CD4-positive, alpha-beta T cell treated with Interleukin-2 at 100 ng/mL for 4 hours (primary cell): ENCODE measurements around the gene WDR54.
"Not testable (repeated sequence)": the region's sequence is repeated elsewhere in the genome, so short reads cannot be mapped to it uniquely, and the experiment has no call there.

ENCODE experiments used
- DNase-seq: peaks from one replicate; pipeline ENCODE4 v3.0.0-alpha.2; 2020; ENCODE audit warnings: low spot score

The WDR54 gene

DNA sequence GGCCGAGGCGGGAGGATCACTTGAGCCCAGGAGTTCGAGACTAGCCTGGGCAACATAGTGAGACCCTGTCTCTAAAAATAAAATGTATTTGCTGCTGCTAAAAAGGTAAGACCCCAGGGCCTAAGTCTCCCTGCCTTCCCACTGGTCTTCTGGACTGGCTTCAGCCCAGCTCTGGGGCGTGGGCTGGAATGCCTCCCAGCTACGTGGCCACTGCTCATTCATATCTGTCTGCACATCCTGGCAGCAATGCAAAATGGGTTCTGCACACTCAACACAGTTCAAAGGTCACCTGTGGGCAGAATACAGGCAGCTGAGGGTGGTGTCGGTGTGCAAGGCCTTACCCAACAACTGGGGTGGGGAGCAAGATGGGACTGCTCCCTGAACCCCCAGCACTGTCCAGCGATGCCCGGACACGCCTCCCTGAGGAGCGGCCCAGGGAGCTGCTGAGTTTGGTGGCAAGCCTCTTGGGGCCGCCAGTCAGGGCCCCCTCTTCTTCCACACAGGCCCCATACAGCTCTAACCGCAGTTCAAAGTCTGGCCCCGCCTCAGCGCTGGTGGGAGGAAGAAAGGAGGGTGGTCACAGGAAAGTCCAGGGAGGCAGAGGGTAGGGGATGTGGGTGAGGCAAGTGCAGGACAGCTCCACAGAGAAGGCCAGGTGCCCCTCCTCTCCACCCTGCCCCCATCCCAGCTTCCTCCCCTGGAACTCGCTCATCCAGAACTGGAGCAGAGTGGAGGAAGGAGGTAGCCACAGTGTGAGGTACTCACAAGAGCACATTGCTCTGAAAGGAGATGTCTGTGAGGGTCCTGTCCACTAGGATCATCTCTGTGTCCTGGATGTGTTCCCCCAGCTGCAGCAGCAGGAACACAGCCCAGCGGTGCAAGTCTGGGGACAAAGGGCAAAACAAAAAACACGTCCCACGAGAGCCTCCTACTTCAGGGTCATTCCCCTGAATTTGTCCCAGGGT, 8.2 kb downstream of the WDR54 start:
- no peak for DNase-seq

DNA sequence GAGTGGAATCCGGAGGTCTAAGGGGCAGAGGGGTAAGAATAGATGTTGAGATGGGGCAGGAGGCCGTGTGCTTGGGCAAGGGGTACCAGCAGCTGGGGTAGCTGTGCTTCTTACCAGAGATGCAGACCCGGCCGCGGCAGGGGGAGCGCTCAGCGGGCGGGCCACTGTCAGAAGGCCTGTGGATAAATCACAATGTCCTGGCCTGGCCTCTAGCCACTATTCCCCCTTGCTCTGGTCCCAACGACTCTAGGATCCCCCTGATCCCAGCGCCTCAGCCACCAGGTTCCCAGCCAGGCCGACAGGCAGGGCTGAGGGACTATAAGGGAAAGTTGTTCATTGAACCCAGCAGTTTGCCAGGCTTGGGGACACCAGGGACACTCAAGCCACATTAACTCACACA, 9.0 kb downstream of the WDR54 start:
- DNase-seq: no peak

DNA sequence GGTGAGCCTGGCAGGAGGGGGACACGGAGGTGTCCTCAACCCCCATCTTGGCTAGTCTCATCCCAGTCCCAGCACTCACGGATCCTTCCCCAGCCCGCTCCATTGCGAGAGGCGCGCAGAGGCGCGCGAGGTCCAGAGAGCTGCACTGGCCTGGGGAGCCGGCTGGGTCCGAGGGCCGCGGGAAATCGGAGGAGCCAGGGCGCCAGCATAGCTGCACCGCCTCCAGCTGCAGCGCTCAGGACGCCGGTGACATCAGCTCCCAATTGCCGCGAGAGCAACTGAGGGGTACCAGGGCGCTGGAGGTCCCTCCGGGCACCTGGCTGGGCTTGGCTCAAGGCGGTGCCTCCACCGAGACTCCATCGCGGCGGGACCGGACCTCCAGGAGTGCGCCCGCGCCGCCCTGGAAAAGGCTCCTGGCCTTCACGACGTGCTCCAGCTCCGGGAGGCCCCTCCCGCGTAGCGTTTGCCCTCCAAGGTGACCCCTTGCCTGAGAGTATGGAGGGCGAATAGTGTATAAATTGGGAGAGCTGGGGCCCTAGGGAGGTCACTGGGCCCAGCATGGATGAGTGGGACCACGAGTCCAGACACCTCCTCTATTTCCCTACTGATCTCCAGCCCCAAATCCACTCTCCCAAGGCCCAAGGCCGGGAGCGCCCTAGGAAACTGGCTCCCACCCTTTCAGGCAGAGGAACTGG, 14.7 kb downstream of the WDR54 start:
- DNase-seq: no peak

DNA sequence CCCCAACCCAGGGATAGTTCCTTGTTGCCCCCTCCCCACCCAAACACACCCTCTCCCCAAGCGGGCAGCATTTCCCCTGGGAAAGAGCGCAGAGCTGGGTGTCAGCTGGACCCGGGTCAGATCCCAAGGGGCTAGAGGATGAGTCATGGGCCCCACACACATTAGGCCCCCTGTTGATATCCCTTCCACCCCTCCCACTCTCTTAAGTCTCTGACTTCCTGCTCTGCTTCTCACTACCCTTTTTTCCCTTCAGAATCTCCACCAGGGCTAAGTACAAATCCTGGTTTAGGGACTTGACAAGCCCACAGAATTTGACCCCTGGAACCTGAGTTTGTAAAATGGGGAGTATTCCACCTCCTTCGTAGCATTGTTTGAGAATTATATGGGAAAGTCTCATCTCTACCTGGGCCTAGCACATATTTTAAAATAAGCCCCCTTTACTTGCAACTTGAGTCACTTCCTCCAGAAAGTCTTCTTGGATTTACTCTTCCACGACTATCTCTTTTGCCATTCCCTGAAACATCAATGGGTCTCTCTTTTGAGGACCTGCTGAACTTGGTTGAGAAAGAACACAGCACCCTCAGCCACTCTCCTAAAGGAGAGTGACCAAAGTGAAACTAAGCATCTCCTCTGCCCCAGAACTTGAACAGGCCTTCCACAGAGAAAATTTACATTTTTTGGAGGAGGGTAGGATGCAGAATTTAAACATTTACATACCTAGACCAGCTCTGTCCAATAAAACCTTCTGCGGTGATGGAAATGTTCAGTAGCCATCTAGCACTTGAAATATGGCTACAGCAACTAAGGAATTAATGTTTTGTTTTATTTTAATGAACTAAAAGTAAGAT, 15.5 kb downstream of the WDR54 start:
- DNase-seq: no peak

DNA sequence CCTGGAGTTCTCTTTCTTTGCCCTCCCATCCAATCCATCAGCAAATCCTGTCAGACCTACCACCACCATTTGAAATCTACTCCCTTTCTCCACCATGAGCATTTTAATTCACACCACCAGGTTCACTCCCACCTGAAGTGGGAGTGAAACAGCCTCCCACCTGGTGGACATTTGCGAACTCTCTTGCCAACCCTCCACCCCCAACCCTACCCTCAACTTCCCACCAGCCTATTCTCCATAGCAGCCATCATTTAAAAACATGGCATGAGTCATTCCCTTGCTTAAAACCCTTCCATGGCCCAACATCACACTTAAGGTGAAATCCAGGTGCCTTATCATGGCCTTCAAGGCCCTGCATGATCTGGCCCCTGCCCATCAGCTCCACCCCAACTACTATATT, 16.7 kb downstream of the WDR54 start:
- no peak for DNase-seq

DNA sequence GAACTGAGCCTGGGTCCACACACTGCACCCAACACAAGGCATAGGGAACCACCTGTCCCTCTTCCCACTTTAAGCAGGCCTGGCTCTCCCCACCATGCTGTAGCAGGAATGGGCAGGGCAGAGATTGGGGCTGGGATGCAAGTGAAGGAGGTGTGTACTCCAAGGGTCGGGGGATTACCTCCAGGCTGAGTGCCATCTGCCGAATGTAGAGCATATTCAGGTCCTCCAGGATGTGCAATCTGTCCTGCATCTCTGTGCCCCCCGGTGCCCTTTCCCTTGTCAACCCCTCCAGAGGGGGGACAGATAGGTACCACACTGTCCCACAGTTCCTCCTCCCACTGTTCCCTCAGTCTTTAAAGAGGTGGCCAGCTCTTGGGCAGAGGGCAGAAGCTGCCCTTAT, 17.8 kb downstream of the WDR54 start:
- DNase-seq: no peak

DNA sequence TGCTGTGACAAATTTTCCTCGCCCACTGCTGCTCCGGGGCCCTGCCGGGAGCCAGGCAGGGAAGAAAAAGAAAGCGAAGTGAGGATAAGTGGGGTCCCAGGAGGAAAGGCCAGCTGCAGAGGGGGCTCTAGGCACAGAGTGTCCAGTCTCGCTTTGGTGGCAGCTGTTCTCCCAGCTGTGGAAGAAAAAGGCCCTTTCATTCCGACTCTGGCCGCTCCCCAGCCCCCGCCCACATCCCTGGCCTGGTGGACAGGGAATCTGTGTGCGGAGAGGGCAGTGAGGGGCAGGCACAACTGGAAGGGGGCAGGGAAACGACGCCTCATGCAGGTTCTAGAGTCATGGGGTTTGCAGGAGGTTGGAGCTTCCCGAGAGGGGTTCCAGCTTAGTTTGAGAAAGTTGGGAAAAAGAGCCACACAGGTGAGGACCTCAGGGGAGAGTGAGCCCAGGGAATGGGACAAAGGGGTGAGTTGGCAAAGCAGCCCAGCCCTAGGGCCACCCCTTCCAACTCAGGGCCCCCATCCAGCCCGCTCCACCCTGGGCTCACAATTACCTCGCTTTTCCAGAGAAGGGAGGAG, 18.4 kb downstream of the WDR54 start:
- DNase-seq: no peak

DNA sequence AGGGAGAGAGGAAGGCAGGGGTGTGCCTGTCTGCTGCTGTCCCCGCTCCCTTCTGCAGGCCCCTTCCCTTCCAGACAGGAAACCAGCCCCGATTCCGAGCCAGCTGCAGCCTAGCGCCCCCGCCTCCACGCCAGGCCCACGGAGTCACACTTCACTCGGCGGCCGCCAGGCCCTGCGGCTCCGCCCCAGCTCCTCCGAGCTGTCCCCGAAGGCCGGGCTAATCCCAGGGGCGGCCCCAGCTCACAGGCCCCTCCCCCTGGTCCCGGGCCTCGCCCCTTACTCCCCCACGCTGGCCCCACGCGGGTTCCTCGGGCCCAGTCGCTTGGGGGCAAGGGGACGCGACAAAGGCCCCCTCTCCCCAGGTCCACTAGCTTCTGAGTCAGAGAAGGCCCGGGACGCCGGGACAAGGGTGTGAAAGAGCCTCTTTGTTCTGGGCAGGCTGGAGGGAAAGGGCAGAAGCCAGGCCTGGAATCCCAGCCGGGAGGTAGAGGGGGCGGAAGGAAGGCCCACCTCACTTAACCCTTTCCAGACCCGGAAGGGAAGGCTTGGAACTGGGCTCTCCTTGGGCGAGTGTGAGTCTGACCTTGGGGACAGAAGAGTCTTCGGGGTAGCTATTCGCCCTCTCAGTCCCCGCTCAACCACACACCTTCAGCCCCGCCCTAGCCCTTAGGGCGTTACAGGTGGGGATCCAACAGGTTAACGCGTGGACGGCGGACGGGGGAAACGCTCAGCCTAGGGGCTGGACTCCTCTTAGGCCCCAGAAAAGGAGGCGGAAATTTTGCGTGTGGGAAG, 19.0 kb downstream of the WDR54 start:
- DNase-seq: peak; percentile 18

DNA sequence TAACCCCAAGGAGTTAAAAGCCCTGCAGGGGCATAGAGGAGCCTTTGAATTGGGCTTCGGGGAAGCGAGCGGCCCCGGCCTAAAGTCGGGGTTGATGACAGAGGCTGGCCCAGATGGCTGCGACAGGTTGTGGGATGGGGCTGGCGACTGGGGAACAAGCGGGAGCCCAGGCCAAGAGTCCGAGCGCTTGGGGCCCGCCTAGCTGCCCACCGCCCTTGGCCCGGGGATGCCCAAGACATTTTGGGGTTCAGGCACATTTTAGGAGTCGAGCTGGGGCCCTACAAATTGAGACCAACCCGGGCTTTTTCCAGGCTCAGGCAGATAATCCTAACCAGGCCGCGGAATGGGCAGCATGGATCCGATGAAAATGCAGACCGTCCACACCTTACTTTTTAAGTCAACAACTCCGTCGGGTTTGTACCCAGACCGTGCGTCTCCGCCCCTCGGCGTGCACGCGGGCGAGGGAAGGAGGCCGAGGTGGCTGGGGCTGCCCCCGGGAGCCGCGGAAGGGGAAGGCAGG, 19.7 kb downstream of the WDR54 start:
- DNase-seq: no peak

DNA sequence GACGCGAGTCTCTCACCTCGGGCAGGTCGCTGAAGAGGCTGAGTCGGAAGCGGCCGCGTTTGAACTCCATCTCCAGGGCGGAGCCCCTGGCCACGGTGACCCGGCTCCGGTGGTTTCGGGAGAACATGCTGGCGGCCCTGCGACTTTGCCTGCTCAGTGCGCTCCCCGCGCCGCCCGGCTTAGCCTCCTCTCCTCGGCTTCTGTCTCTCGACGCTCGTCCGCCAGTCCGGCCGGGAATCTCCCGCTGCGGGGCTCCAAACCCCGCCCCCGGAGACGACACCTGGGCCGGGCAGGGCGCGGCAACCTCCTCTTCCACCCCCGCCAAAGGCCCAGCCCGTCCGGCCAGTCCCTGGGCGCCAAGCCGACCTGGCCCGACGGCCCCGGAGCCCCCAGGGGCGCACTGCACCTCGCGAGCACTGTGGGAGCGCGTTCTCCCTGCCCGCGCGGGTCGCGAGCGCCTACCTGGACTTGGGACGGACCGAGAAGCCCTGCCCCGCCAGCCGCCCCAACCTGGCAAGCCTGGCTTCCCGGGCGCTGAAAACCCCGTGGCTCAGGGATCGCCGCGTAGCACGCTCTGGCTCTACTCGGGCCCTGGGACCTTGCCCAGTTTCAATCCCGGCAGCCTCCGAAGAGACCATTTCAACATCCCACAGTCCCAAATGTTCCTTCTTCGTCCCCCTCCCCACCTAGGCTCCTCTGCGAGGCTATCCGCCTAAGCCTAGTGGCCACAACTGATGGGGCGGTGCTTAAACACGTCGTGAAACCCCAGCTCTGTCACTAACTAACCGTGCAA, 20.4 kb downstream of the WDR54 start, which contains the start of gene RTKN:
Gene RTKN, minus strand, starts transcription at position 248 of the 793 bp plus-strand sequence. Its CDS starts 121 bp downstream, at position 127.
- DNase-seq: peak; percentile 26

DNA sequence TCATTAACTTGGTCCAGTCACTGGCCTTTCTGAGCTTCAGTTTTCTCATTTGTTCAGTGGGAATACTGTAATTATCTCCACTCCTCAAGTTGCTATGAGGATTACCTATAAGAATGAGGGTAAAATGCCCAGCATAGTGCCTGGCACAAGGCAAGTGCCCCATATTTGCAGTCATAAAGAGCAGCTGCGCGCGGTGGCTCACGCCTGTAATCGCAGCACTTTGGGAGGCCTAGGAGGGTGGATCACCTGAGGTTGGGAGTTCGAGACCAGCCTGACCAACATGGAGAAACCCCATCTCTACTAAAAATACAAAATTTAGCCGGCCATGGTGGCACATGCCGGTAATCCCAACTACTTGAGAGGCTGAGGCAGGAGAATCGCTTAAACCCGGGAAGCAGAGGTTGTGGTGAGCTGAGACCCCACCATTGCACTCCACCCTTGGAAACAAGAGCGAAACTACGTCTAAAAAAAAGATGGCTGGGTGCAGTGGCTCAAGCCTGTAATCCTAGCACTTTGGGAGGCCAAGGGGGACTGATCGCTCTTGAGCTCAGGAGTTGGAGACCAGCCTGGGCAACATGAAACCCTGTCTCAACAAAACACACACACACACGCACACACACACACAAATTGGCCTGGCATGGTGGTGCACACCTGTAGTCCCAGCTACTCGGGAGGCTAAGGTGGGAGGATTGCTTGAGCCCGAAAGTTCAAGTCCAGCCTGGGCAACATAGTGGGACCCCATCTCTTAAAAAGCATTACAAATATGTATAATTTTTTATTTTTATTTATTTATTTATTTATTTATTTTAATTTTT, 21.2 kb downstream of the WDR54 start:
- not testable (repeated sequence) for DNase-seq

DNA sequence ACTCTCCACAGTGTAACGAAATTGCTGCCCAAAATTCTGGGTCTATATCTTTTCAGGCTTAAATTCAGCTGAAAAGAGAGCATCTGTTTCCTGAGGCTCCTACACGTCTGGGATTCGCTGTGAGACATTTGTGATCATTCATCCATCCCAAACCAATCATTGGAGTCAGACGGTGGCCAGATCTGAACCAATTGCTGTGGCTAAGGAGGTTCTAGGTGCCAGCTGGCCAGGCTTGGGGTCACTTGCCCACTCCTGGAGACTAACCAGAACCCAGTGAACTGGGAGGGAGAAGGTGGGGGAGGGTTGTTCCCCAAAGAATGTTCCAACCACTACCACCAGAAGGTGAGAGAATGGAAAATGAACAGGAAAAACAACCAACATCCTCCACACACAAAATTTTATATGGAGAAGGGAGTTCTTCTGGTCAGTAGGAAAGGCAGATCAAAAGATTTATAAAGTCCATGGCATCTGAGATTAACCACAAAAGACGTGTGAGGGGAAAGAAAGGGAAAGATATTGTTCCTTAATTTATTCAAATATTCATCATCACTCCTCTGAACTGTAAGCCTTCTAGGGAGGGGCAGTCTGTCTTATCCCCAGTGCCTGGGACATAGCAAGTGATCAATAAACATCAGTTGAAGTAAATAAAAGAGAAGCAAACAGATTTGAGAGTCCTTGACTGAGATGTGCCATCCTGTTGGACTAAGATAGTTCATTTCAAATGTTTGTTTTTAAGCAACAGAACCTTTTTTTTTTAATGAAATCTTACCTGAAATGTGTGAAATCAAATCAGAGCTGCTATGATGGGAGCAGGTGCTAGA, 23.2 kb downstream of the WDR54 start:
- no peak for DNase-seq

DNA sequence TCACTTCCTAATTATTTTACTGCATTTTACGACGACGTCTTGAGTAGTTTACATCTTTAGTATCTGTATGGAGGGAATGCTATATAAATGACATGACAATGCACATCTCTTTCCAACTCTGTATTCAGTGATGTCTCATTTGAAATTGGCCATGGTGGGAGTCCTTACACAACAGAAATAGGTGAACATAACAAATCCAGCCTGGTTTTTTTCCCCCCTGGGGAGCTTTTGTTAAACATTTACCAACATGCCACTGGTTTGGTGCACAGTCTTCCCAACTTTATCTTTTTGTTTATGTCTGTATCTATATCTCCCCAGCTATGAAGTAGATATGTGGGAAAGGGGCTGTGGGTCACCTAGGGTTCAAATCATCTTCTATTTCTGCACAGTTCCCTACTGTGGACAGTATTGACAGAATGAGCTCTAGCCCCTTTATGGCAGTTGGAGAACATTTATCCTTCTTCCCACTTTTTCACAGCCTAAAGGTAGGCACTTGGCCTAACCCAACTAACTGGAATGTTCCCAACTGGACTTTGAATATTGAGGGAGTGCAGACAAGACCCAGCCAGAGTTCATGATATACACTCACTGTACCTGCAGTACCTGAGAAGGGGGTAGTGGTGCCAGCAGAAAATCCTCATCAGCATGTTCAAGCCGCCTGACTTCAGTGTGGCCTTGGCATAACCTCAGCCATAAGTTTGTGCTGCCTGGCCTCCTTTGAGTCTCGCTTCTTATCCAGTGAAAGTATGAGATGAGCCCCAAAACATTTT, 25.9 kb downstream of the WDR54 start:
- no peak for DNase-seq

DNA sequence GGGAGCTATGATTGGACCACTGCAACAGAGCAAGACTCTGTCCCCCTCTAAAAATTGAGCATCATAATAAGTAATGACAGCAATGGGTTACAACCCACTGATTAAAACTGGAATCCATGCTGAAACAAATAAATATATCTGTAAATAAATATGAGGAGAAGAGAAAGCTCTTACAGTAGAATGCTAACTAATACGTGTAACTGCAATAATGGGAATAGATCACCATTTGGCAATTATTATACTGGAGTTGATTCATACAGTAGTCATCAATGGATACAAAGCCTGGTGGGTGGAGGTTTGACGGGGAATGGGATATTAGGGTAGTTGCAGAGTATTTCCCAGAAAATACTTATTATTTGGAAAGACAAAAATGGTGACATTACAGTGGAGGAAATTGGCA, 27.2 kb downstream of the WDR54 start:
- DNase-seq: no peak

DNA sequence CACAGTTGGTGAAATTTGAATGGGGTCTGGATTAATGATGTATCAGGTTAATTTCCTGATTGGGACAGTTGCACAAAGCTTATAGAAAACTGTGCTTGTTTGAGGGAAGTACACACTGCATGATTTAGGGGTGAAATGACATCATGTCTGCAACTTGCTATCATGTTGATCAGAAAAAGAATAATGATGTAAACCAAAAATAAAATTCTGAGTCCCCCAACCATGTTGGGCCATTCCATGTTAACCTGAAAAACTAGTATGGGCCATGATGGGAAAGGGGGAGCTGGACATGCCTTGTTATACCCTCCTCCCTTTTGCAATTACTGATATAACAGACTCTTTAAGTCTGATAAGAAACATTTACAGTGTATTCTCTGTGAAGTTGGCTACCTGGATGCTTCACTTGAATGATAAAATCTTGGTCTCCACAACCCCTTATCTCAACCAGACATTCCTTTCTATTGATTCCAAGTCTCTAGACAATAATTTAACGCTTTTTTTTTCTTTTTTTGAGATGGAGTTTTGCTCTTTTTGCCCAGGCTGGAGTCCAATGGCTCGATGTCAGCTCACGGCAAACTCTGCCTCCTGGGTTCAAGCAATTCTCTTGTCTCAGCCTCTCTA, 29.1 kb downstream of the WDR54 start:
- DNase-seq: no peak

DNA sequence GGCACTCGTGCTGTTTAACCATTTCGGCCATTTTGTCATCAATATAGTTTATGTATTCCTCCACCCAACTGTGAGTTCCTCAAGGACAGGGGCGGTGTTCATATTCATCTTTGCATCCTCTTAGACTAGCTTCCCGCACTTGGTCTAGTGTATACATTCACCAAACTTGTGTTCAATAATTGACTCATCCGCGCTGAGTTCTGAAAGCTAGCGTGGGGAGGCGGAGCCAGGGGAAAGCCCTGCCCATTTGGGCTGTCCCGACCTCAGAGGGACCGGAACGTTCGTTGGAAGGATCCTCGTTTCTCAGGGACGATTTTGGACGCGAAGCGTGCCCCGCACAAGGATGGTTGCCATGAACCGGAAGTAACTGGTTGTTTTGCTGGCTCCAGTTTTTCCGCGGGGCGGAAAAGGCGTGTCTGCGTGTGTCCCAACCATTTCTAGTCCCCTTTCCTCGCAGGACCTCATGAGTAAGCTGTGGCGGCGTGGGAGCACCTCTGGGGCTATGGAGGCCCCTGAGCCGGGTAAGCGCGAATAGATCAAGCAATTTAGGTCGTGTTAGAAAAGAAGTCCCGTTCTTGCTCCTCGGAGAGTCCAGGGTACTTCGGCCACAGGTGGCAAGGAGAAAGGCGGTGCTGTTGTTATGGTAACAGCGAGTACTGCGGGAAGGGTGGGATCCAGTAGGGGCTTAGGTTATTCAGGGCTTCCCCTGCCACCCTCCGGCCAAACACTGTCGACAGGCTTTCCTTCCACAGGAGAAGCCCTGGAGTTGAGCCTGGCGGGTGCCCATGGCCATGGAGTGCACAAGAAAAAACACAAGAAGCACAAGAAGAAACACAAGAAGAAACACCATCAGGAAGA, 33.4 kb downstream of the WDR54 start, which contains the start of gene INO80B:
Gene INO80B, plus strand, starts transcription at position 434 of the 858 bp plus-strand sequence. Its CDS starts 30 bp downstream, at position 464.
- peak; percentile 99 for DNase-seq
